GM12878 (cell line): ENCODE measurements around the gene LAMC3. TPM values are rescaled to one million over a fixed set of nuclear protein-coding genes. Genes with fewer than 3 reads are reported as not detected.
A peak's percentile ranks its signal among the peaks of the same experiment; 100 is the strongest.

ENCODE experiments used
- ATAC-seq: fragments of 200-7000 bp; cut with Tn5 transposase; 3 replicates; pipeline ENCODE4 v1.9.1; 2020; ENCODE audit warnings: mild to moderate bottlenecking, moderate library complexity
- BruUV-seq: library from RNA; stranded (reverse); fragments of 400-500 nt; replicated peaks from 2 replicates; lab custom pipeline; 2021; lab: Mats Ljungman, UMichigan
- CTCF ChIA-PET: fragments of 300-600 bp; sonication (Branson Sonifier 250); formaldehyde crosslinking; extraction: SDS; loops from one replicate; lab custom pipeline; 2021; ENCODE audit warnings: inconsistent platforms; lab: Yijun Ruan, JAX
- POLR2A ChIA-PET: fragments of 350-600 bp; formaldehyde crosslinking; extraction: SDS; loops from one replicate; lab custom pipeline; 2021; ENCODE audit warnings: inconsistent platforms; lab: Charles Lee
- RAD21 ChIA-PET: fragments of 300-600 bp; sonication (Branson Sonifier 250); formaldehyde crosslinking; loops from one replicate; lab custom pipeline; 2023; ENCODE audit warnings: antibody characterized with exemption; ENCODE audit not compliant: unreplicated experiment; lab: Charles Lee
- SMC1A ChIA-PET: fragments of 300-600 bp; sonication (Branson Sonifier 250); formaldehyde crosslinking; loops from one replicate; lab custom pipeline; 2023; ENCODE audit not compliant: unreplicated experiment, uncharacterized antibody; lab: Charles Lee
- DNase-seq: peaks from one replicate; pipeline ENCODE4 v3.0.0-alpha.2; 2011; ENCODE audit warnings: low read depth, low spot score
- FAIRE-seq: peaks from 3 replicates; lab custom pipeline; 2011; peaks lifted over from hg19 to GRCh38; lab: Jason Lieb, UNC
- H2AFZ ChIP-seq: 2 replicates; pipeline ENCODE4 v1.6.0; 2011; ENCODE audit warnings: low read depth, low read length, control low read depth; ENCODE audit not compliant: control insufficient read depth
- H3K27ac ChIP-seq: 2 replicates; pipeline ENCODE4 v1.5.1; 2011; ENCODE audit warnings: control low read depth; ENCODE audit not compliant: control insufficient read depth, insufficient read depth
- H3K27me3 ChIP-seq, 2 experiments: replicated peaks in 1 of 2; 2 replicates each; pipeline versions ENCODE4 v1.6.0 to v1.6.1; 2011; ENCODE audit warnings: low read length in 1 of 2; ENCODE audit not compliant: control insufficient read depth in 2 of 2, insufficient read depth in 2 of 2
- H3K36me3 ChIP-seq, 2 experiments: 2 replicates each; pipeline ENCODE4 v1.5.1; 2011; ENCODE audit warnings: low read length in 1 of 2; ENCODE audit not compliant: control insufficient read depth in 2 of 2, insufficient read depth in 2 of 2
- H3K4me1 ChIP-seq: 2 replicates; pipeline ENCODE4 v1.6.1; 2011; ENCODE audit warnings: mild to moderate bottlenecking, low read length, moderate library complexity, mixed read lengths; ENCODE audit not compliant: control insufficient read depth, insufficient read depth
- H3K4me2 ChIP-seq: 2 replicates; pipeline ENCODE4 v1.6.0; 2011; ENCODE audit warnings: control low read depth; ENCODE audit not compliant: control insufficient read depth, insufficient read depth
- H3K4me3 ChIP-seq: fragments of 200-600 bp; sonication (generic); 2 replicates; pipeline ENCODE4 v1.5.1; 2016
- H3K79me2 ChIP-seq: 2 replicates; pipeline ENCODE4 v1.6.0; 2011; ENCODE audit warnings: low read length; ENCODE audit not compliant: control insufficient read depth, insufficient read depth
- H3K9ac ChIP-seq: 2 replicates; pipeline ENCODE4 v1.8.0; 2011; ENCODE audit warnings: low read length, control low read depth, mixed read lengths; ENCODE audit not compliant: control insufficient read depth, insufficient read depth
- H3K9me3 ChIP-seq: replicated peaks from 3 replicates; pipeline ENCODE4 v1.5.1; 2011; ENCODE audit warnings: mild to moderate bottlenecking, low read length; ENCODE audit not compliant: control insufficient read depth, insufficient read depth
- H4K20me1 ChIP-seq: 2 replicates; pipeline ENCODE4 v1.6.0; 2011; ENCODE audit not compliant: control insufficient read depth, insufficient read depth
- ATF3 ChIP-seq: IDR thresholded peaks from 2 replicates; pipeline ENCODE4 v1.6.1; 2011; ENCODE audit warnings: low read depth, mild to moderate bottlenecking, low read length, moderate library complexity, borderline replicate concordance; ENCODE audit errors: extremely low read depth
- MLLT1 ChIP-seq: fragments of 450-650 bp; IDR thresholded peaks from 2 replicates; pipeline ENCODE4 v1.6.1; 2016; ENCODE audit warnings: mild to moderate bottlenecking
- PBX3 ChIP-seq: IDR thresholded peaks from 2 replicates; pipeline ENCODE4 v1.6.1; 2011; ENCODE audit warnings: mild to moderate bottlenecking, low read depth, low read length, moderate library complexity; ENCODE audit not compliant: insufficient replicate concordance
- SRF ChIP-seq, 2 experiments: IDR thresholded peaks; 2 replicates each; pipeline ENCODE4 v1.6.1; 2011; ENCODE audit warnings: low read depth in 2 of 2, low read length in 2 of 2, mild to moderate bottlenecking in 1 of 2, moderate library complexity in 1 of 2
- in situ Hi-C: fragments of 300-500 bp; cut with MboI; formaldehyde crosslinking; loops from 9 replicates; pipeline ENCODE4 v1.14.3; 2018; ENCODE audit warnings: mixed read lengths
- intact Hi-C: fragments of 100-400 bp; cut with micrococcal nuclease; formaldehyde crosslinking; loops from one replicate; pipeline ENCODE4 v1.14.2; 2022; ENCODE audit not compliant: unreplicated experiment
- polyA plus RNA-seq, 11 experiments: library from polyadenylated mRNA; depleted of rRNA in 4 of 11; unstranded in 6 of 11; stranded (reverse) in 5 of 11; fragments of >200 nt; fragmentation: Nextera tagmentation in 4 of 11; fragmentation: Illumina TruSeq in 1 of 11; extraction: Ambion mirVana in 4 of 11; extraction: Trizol in 1 of 11; gene quantifications; 1 replicate in 1 of 11; 2 replicates in 10 of 11; pipeline versions ENCODE4 v1.2.1 to v1.2.3, GENCODE V29; 2011 to 2016; ENCODE audit warnings: inconsistent platforms in 2 of 11, missing spikeins in 2 of 11, low read depth in 1 of 11
- total RNA-seq, 4 experiments: library from RNA; depleted of rRNA in 3 of 4; stranded (reverse); fragments of >200 nt in 3 of 4; fragmentation: Illumina TruSeq in 1 of 4; extraction: Trizol in 1 of 4; gene quantifications; 2 replicates each; pipeline versions ENCODE4 v1.2.1 to v1.2.3, GENCODE V29; 2013 to 2021

The LAMC3 gene
- total and polyA plus RNA-seq, 10 of the 15 experiments (the other 5 are each of a cell fraction or from before 2014, with no cell fraction given): under 0.01 to 0.08 TPM; not detected in 8

GRCh38 chr9:131042666-131043065 is 33.7 kb downstream of the LAMC3 start:
- ChIA-PET SMC1A (interaction anchor here (0.9 to 2.0 kb wide), 3 partner anchors 173 to 342 kb away, joined by 3 to 10 read pairs (median 3); no protein-coding TSS in a partner anchor), CTCF (interaction anchor here (0.8 to 2.0 kb wide), 8 partner anchors 44 to 341 kb away, joined by 3 to 12 read pairs (median 3); no protein-coding TSS in a partner anchor), POLR2A (no interaction called here), RAD21 (interaction anchor here (1.0 to 1.2 kb wide), 2 partner anchors 327 to 342 kb away, joined by 3 read pairs; no protein-coding TSS in a partner anchor)
- Histone ChIP-seq H3K4me2 (no peak overlapping the region), H3K9me3 (no peaks in the 10 kb centered on the region), H3K79me2 (no peaks in the 10 kb centered on the region), H3K4me1 (peaks cover 13% of the 10 kb centered on the region), H3K36me3 (no peaks in the 10 kb centered on the region), H3K9ac (no peak overlapping the region), H4K20me1 (no peaks in the 10 kb centered on the region), H3K27ac (no peak overlapping the region), H3K27me3 (no peaks in the 10 kb centered on the region; a peak in 1 of 4 replicates), H3K4me3 (no peak overlapping the region), H2AFZ (no peak overlapping the region)
- BruUV-seq: no TSS peak
- TF ChIP-seq MLLT1 (peak; percentile 99), SRF (IDR thresholded peaks at IDR 0.05; ENCODE audit: low read depth in 2 of 2, low read length in 2 of 2) (peak in 1 of 2 experiments; percentile 56; a peak in 1 of 4 replicates), PBX3 (no peak), ATF3 (no peak)
- no peak for FAIRE-seq
- intact Hi-C loops: loop anchor here (10.0 kb wide), 2 partner anchors 108 to 278 kb away; partner anchors contain the start of gene FIBCD1
- peak; percentile 13 for ATAC-seq
- DNase-seq: no peak
- in situ Hi-C loops: loop anchor here (5.0 kb wide), 1 partner anchor 170 kb away; no protein-coding TSS in a partner anchor
